HTERT RPE-1 (cell line): ENCODE measurements around the gene PODXL2.
"Not testable (repeated sequence)": the region's sequence is repeated elsewhere in the genome, so short reads cannot be mapped to it uniquely, and the experiment has no call there.

Source experiments
- in situ Hi-C: fragments of 300-500 bp; cut with MboI; formaldehyde crosslinking; loops from 4 replicates; pipeline ENCODE4 v1.14.3; 2020; ENCODE audit warnings: low sequenced_read_pairs

PODXL2 gene

GRCh38 chr3:127604546-127605165 lies 24.3 kb upstream of the PODXL2 start:
- in situ Hi-C loops = no loop called here

- in situ Hi-C loops = not testable (repeated sequence)
These were observed 23.4 kb upstream of the PODXL2 start for GRCh38 chr3:127605547-127605946.

- in situ Hi-C loops = no loop called here
These were observed 22.7 kb upstream of the PODXL2 start for GRCh38 chr3:127606086-127606805.

DNA sequence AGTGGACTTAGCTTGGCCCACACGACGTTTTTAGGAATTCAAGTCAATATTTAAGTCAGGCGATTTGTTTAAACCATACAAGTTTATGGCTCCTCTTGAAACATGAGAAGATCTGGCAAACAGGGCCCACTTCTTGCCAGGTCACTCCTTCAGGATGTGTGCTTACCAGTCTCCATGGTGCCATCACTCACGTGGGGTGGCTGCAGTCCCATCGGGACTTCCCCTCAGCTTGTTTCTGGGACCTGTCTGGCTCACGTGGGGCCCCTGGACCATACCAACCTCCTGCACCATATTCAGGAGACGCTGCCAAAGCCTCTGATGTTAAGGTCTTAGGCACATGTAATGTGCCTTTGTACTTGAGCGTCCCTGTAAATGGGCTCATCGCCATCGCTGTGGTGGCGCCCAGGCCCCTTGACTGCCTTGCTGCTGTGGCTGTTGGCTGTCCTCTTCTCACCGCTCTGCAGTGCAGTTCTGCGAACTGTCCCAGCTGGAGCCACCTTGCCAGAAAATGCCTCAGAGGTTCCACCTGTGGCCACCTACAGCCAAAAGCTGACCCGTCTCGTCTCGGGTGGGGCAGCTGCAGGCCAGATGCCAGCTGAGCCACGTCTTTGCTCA lies 21.9 kb upstream of the PODXL2 start:
- in situ Hi-C loops = no loop called here

- in situ Hi-C loops = no loop called here
These were observed 21.2 kb upstream of the PODXL2 start for GRCh38 chr3:127607675-127608361.

GRCh38 chr3:127608362-127608718 lies 20.6 kb upstream of the PODXL2 start:
- in situ Hi-C loops = no loop called here

GRCh38 chr3:127610105-127610504 lies 18.9 kb upstream of the PODXL2 start:
- in situ Hi-C loops = no loop called here

GRCh38 chr3:127611251-127611650 lies 17.7 kb upstream of the PODXL2 start:
- in situ Hi-C loops = no loop called here

DNA sequence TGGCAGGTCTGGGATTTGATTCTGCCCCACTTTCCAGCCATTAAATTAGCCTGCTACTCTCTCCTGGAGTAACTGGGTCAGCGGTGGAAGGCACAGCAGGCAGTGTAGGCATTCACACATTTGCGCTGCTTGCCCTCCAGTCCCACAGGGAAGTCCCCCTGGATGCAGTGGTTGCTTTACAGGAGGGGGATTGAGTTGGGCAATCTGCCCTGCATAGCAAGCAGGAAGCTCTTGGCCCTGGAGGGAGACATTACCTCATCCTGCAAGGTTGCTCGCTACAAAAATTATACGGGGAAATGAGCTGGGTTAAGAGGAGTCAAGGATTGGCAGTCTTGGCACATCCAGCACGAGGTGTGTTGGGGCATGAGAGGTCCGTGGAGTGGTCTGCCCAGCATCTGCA lies 16.0 kb upstream of the PODXL2 start:
- in situ Hi-C loops = no loop called here

GRCh38 chr3:127613406-127613805 lies 15.6 kb upstream of the PODXL2 start:
- in situ Hi-C loops = no loop called here

GRCh38 chr3:127614928-127615589 lies 13.9 kb upstream of the PODXL2 start:
- in situ Hi-C loops = no loop called here

DNA sequence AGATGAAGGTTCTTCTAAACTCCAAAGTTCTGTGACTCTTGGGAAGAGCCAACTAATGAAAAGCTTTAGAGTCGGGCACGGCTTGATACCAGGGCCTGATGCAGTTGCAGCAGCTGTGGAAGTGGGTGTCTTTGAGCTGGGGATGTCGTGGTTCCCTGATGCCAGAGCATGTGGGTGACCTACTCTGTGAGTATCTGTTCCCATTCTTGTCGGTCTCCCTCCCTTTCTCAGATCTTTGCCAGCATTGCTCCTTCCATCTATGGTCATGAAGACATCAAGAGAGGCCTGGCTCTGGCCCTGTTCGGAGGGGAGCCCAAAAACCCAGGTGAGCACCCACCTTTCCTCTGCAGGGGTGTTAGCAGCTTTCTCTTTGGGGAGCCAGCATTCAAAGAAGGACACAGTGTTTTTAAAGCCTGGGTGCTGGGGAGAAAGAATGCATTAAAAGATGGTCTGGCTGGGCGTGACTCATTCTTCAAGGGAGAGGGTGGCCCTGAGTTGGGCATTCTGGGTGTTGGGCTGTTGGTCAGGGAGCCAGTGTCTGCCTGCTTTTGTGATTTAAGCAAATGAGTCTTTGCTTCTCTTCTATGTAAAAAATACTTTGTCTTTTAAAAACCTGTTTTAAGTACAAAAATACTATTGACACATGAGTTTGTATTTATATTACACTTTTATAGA lies 13.2 kb upstream of the PODXL2 start:
- in situ Hi-C loops = no loop called here

- in situ Hi-C loops = no loop called here
These were observed 12.0 kb upstream of the PODXL2 start for GRCh38 chr3:127616836-127617605.

DNA sequence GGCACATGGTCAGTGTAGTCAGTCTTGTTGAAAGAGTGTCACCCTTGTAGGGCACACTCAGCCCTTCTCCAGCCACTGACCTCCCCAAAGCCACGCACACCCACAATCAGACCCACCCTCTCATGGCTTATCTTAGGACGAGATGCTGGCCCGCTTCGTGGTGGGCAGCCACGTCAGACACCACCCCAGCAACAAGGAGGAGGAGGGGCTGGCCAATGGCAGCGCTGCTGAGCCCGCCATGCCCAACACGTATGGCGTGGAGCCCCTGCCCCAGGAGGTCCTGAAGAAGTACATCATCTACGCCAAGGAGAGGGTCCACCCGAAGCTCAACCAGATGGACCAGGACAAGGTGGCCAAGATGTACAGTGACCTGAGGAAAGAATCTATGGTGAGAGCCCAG lies 10.1 kb upstream of the PODXL2 start:
- in situ Hi-C loops = no loop called here

DNA sequence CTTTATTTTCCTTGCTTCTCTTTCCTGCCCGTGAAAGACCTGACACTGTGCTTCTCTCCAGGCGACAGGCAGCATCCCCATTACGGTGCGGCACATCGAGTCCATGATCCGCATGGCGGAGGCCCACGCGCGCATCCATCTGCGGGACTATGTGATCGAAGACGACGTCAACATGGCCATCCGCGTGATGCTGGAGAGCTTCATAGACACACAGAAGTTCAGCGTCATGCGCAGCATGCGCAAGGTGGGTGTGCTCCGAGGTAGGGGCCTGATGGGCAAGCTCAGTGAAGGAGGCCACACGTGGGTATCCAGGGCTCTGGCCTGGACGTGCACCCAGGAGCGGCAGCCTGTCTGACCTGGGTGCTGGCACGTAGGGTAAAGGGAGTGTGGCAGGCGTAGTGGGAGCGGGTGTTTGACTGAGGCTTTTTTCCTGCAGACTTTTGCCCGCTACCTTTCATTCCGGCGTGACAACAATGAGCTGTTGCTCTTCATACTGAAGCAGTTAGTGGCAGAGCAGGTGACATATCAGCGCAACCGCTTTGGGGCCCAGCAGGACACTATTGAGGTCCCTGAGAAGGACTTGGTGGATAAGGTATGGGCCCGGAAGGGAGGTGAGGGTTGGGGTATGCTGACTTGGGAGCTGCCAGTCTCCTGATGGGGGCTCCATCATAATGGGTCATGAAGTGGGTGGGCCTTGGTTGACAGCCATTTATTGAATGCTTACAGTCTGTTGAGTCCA lies 8.2 kb upstream of the PODXL2 start:
- in situ Hi-C loops = no loop called here

DNA sequence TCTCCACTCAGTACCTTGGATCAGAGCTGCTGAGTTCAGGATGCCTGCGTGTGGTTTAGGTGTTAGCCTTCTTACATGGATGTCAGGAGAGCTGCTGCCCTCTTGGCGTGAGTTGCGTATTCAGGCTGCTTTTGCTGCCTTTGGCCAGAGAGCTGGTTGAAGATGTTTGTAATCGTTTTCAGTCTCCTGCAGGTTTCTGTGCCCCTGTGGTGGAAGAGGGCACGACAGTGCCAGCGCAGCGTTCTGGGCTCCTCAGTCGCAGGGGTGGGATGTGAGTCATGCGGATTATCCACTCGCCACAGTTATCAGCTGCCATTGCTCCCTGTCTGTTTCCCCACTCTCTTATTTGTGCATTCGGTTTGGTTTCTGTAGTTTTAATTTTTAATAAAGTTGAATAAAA lies 7.0 kb upstream of the PODXL2 start:
- in situ Hi-C loops = no loop called here

- in situ Hi-C loops = no loop called here
These were observed 6.0 kb upstream of the PODXL2 start for GRCh38 chr3:127622772-127623576.

DNA sequence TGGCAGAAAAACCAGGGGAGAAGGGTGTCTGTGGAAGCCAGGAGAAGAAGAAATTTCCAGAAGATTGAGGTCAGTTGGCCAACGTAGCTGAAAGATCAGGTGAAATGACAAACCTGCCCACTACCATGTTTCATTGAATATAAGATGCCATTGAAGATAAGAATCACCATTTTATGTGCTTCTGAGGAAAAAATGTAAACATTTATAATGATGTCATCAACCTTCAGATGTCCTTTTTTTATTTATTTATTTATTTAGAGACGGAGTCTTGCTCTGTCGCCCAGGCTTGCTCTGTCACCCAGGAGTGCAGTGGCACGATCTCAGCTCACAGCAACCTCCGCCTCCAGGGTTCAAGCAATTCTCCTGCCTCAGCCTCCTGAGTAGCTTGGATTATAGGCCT lies 4.9 kb upstream of the PODXL2 start:
- in situ Hi-C loops = no loop called here

DNA sequence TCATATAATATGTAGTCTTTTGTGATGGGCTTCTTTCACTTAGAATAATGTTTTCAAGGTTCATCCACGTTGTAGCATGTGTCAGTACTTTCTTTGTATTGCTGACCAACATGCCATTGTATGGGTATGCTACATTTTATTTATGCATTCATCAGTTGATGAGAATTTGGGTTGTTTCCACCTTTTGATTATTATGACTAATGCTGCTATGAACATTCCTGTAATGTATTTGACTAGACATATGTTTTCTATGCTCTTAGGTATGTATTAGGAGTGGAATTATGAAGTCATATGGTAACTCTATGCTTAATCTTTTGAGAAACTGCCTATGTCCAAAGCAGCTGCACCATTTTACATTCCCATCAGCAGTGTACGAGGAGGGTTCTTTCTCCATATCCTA lies 3.2 kb upstream of the PODXL2 start:
- in situ Hi-C loops = no loop called here
